IPS-18a (cell line): ENCODE results near the gene CHAMP1.
"Not testable (repeated sequence)": the region's sequence is repeated elsewhere in the genome, so short reads cannot be mapped to it uniquely, and the experiment has no call there.

Experiments used
- H3K27ac ChIP-seq: one replicate; pipeline ENCODE4 v1.5.1; 2013; ENCODE audit warnings: low read length
- H3K27me3 ChIP-seq: one replicate; pipeline ENCODE4 v1.6.1; 2013; ENCODE audit warnings: mild to moderate bottlenecking, low read length; ENCODE audit not compliant: control insufficient read depth, insufficient read depth
- H3K36me3 ChIP-seq: one replicate; pipeline ENCODE4 v1.6.1; 2013; ENCODE audit warnings: low read depth, low read length; ENCODE audit not compliant: control insufficient read depth
- H3K4me1 ChIP-seq: one replicate; pipeline ENCODE4 v1.6.1; 2013; ENCODE audit warnings: low read depth, low read length; ENCODE audit not compliant: control insufficient read depth
- H3K4me3 ChIP-seq: one replicate; pipeline ENCODE4 v1.5.1; 2013; ENCODE audit warnings: low read length
- H3K9ac ChIP-seq: one replicate; pipeline ENCODE4 v1.6.1; 2013; ENCODE audit warnings: mild to moderate bottlenecking, low read length, moderate library complexity
- H3K9me3 ChIP-seq: one replicate; pipeline ENCODE4 v1.6.1; 2013; ENCODE audit warnings: low read depth, low read length; ENCODE audit not compliant: control insufficient read depth

The CHAMP1 gene

GRCh38 chr13:114339857-114340534, 25.7 kb downstream of the CHAMP1 start:
- Histone ChIP-seq H3K4me1 (no peaks in the 10 kb centered on the region), H3K4me3 (no peak overlapping the region), H3K36me3 (no peaks in the 10 kb centered on the region), H3K9ac (no peak overlapping the region), H3K9me3 (no peaks in the 10 kb centered on the region), H3K27ac (no peak overlapping the region), H3K27me3 (no peaks in the 10 kb centered on the region)

GRCh38 chr13:114341003-114341777, 26.9 kb downstream of the CHAMP1 start:
- Histone ChIP-seq H3K4me3 (no peak overlapping the region), H3K27ac (no peak overlapping the region), H3K27me3 (no peaks in the 10 kb centered on the region), H3K9ac (no peak overlapping the region), H3K36me3 (no peaks in the 10 kb centered on the region), H3K9me3 (no peaks in the 10 kb centered on the region), H3K4me1 (no peaks in the 10 kb centered on the region)

- H3K36me3 ChIP-seq, H3K4me1 ChIP-seq, H3K4me3 ChIP-seq, H3K27ac ChIP-seq, H3K9me3 ChIP-seq, H3K27me3 ChIP-seq, H3K9ac ChIP-seq: not testable (repeated sequence)
These were observed 33.0 kb downstream of the CHAMP1 start for GRCh38 chr13:114347256-114347655.

- not testable (repeated sequence) for H3K9me3 ChIP-seq, H3K27me3 ChIP-seq, H3K36me3 ChIP-seq, H3K27ac ChIP-seq, H3K4me3 ChIP-seq, H3K4me1 ChIP-seq, H3K9ac ChIP-seq
These were observed 38.5 kb downstream of the CHAMP1 start for GRCh38 chr13:114352763-114353162.

GRCh38 chr13:114353382-114353781, 39.1 kb downstream of the CHAMP1 start:
- H3K27ac ChIP-seq, H3K9ac ChIP-seq, H3K36me3 ChIP-seq, H3K4me3 ChIP-seq, H3K27me3 ChIP-seq, H3K4me1 ChIP-seq, H3K9me3 ChIP-seq: not testable (repeated sequence)
